ENCODE data around the gene GARRE1. TPM values are rescaled to one million over a fixed set of nuclear protein-coding genes. Genes with fewer than 3 reads are reported as not detected.
"Not testable (repeated sequence)": the region's sequence is repeated elsewhere in the genome, so short reads cannot be mapped to it uniquely, and the experiment has no call there.

The GARRE1 gene
- total RNA-seq, 1 donor from 2014 or later, result 28.5 TPM

- H3K4me3 ChIP-seq, result no peak overlapping the region
- H3K9me3 ChIP-seq, result no peaks in the 10 kb centered on the region
- no peak for DNase-seq (ENCODE audit: extremely low spot score in 2 of 2)
- no peaks in the 10 kb centered on the region for H3K27me3 ChIP-seq
- no peaks in the 10 kb centered on the region for H3K4me1 ChIP-seq
- H3K36me3 ChIP-seq, result no peaks in the 10 kb centered on the region
- TF ChIP-seq CTCF (IDR thresholded peaks at IDR 0.05) (no peak), POLR2AphosphoS5 (IDR thresholded peaks at IDR 0.05; ENCODE audit: insufficient read depth in 1 of 2, low read depth in 1 of 2) (no peak), POLR2A (IDR thresholded peaks at IDR 0.05) (no peak)
- intact Hi-C loops (cut with DNase I), result no loop called here
- H3K27ac ChIP-seq, result no peak overlapping the region
These were observed 8.0 kb upstream of the GARRE1 start for GRCh38 chr19:34246340-34246739.

GRCh38 chr19:34248941-34249340, 5.4 kb upstream of the GARRE1 start:
- intact Hi-C loops (cut with DNase I), result no loop called here
- H3K4me1 ChIP-seq, result peaks cover 4% of the 10 kb centered on the region
- no peak for DNase-seq (ENCODE audit: extremely low spot score in 2 of 2)
- no peak overlapping the region for H3K27ac ChIP-seq
- H3K9me3 ChIP-seq, result no peaks in the 10 kb centered on the region
- TF ChIP-seq POLR2A (IDR thresholded peaks at IDR 0.05), result no peak
- no peak overlapping the region for H3K4me3 ChIP-seq
- H3K27me3 ChIP-seq, result no peaks in the 10 kb centered on the region
- H3K36me3 ChIP-seq, result no peaks in the 10 kb centered on the region

- H3K27ac ChIP-seq; H3K27me3 ChIP-seq; intact Hi-C loops (cut with DNase I); DNase-seq (ENCODE audit: extremely low spot score in 2 of 2); H3K36me3 ChIP-seq; H3K4me3 ChIP-seq; H3K9me3 ChIP-seq: not testable (repeated sequence)
- H3K4me1 ChIP-seq, result peaks cover 31% of the 10 kb centered on the region
These were observed 1.2 kb upstream of the GARRE1 start for GRCh38 chr19:34253167-34253566.

GRCh38 chr19:34253681-34254045, 691 bp upstream of the GARRE1 start:
- DNase-seq (ENCODE audit: extremely low spot score in 2 of 2); intact Hi-C loops (cut with DNase I): not testable (repeated sequence)

GRCh38 chr19:34254698-34255432, 511 bp downstream of the GARRE1 start:
- Histone ChIP-seq H3K4me3 (peak overlapping the region; percentile 93 to 100), H3K27ac (peak overlapping the region; percentile 95), H3K27me3 (no peaks in the 10 kb centered on the region), H3K9me3 (no peaks in the 10 kb centered on the region), H3K4me1 (peaks cover 41% of the 10 kb centered on the region), H3K36me3 (no peaks in the 10 kb centered on the region)
- no peak for DNase-seq (ENCODE audit: extremely low spot score in 2 of 2)
- peak in 1 of 2 donors; percentile 21 for TF ChIP-seq POLR2AphosphoS5 (IDR thresholded peaks at IDR 0.05; ENCODE audit: insufficient read depth in 1 of 2, low read depth in 1 of 2)
- no peak for TF ChIP-seq POLR2A (IDR thresholded peaks at IDR 0.05)
- intact Hi-C loops (cut with DNase I), result no loop called here

More at GRCh38 chr19:34253681-34254045, 691 bp upstream of the GARRE1 start:
- Histone ChIP-seq H3K4me3 (peak overlapping the region; percentile 93 to 100), H3K27ac (peak overlapping the region; percentile 95), H3K4me1 (peaks cover 31% of the 10 kb centered on the region)
- not testable (repeated sequence) for H3K36me3 ChIP-seq, H3K9me3 ChIP-seq, H3K27me3 ChIP-seq

GRCh38 chr19:34255546-34255945, 1.2 kb downstream of the GARRE1 start:
- H3K27me3 ChIP-seq, result no peaks in the 10 kb centered on the region
- intact Hi-C loops (cut with DNase I), result no loop called here
- peak overlapping the region; percentile 95 for H3K27ac ChIP-seq
- H3K4me1 ChIP-seq, result peaks cover 45% of the 10 kb centered on the region
- TF ChIP-seq CTCF (IDR thresholded peaks at IDR 0.05) (no peak), POLR2AphosphoS5 (IDR thresholded peaks at IDR 0.05; ENCODE audit: insufficient read depth in 1 of 2, low read depth in 1 of 2) (no peak), POLR2A (IDR thresholded peaks at IDR 0.05) (no peak)
- DNase-seq (ENCODE audit: extremely low spot score in 2 of 2), result no peak
- no peaks in the 10 kb centered on the region for H3K9me3 ChIP-seq
- H3K4me3 ChIP-seq, result peak overlapping the region; percentile 93 to 100
- no peaks in the 10 kb centered on the region for H3K36me3 ChIP-seq

- DNase-seq (ENCODE audit: extremely low spot score in 2 of 2), result no peak
- H3K4me1 ChIP-seq, result peaks cover 57% of the 10 kb centered on the region
- no peaks in the 10 kb centered on the region for H3K27me3 ChIP-seq
- peak overlapping the region; percentile 30 for H3K27ac ChIP-seq
- no peak overlapping the region for H3K4me3 ChIP-seq
- H3K36me3 ChIP-seq, result no peaks in the 10 kb centered on the region
- no peaks in the 10 kb centered on the region for H3K9me3 ChIP-seq
- intact Hi-C loops (cut with DNase I), result no loop called here
- TF ChIP-seq POLR2AphosphoS5 (IDR thresholded peaks at IDR 0.05; ENCODE audit: insufficient read depth in 1 of 2, low read depth in 1 of 2) (no peak), CTCF (IDR thresholded peaks at IDR 0.05) (no peak)
These were observed 2.6 kb downstream of the GARRE1 start for GRCh38 chr19:34256835-34257558.

All from vagina (tissue), 2 donors.